ENCODE results near the gene PITHD1. TPM values are rescaled to one million over a fixed set of nuclear protein-coding genes. Genes with fewer than 3 reads are reported as not detected.

Gene PITHD1
- total RNA-seq, 6 experiments from 2014 or later = 22.9 to 34.7 (median 30.6) TPM

DNA sequence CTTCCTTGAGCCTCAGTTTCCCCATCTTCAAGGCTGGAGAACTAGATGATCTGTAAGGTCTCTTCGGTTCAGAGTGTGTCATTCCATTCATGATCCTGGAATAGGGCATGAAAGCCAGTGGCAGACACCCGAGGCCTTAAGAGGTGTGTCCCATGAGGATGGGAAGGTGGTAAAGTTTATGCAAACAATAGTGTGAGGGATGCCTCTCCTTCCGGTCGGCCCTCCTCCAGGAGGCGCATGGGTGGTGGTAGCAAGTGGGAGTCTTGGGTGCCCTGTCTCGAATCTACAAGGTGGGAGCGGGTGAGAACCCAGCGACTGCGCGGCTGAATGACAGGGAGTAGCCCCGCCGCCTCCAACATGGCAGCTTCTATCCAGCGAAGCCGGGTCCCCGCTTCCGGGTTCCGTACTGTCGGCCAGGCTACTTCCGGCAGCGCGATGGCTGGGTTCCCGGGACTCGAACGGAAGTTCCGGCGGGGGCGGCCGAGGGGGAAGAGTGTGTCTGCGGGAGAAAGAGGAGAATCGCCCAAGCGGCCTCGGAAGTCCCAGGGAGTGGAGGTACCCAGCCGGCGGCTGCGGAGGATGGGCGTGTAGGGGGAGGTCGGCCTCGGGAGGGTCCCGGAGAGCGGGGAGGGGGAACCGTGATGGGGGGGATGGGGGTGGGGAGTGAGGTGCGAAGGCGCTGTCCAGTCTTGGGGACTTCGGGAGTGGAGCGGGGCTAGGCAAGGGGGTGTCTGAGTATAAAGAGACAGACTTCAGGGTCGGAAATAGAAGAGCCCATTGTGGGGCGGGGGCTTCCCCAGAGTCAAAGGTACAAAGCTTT is 12.7 kb downstream of the PITHD1 start, which contains the start of gene LYPLA2:
Gene LYPLA2 (plus strand): TSS at position 450 of the 820 bp plus-strand sequence. CDS start 1,538 bp downstream, outside the sequence.
- peak within 1 kb of the TSS in 2 of 3 donors; percentile 38 to 65 for H3K27ac ChIP-seq
- DNase-seq (peak; percentile 95), ATAC-seq (peak; percentile 81 to 91 (median 87))
- WGBS (ENCODE audit: insufficient coverage, low coverage, low lambda C conversion rate, missing lambda C conversion rate) = 1% methylated on average over 44 of the region's 47 CpGs
- intact Hi-C loops (cut with DNase I) = no loop called here
- peak within 1 kb of the TSS; percentile 64 to 80 (median 65) for H3K4me3 ChIP-seq
- peaks cover 0 to 2% (median 0%) of the 10 kb centered on the region in 4 donors for H3K9me3 ChIP-seq
- peaks cover 0 to 32% (median 12%) of the 10 kb centered on the region in 4 donors for H3K36me3 ChIP-seq
- no peaks in the 10 kb centered on the region for H3K27me3 ChIP-seq
- TF ChIP-seq, protein P1, sequence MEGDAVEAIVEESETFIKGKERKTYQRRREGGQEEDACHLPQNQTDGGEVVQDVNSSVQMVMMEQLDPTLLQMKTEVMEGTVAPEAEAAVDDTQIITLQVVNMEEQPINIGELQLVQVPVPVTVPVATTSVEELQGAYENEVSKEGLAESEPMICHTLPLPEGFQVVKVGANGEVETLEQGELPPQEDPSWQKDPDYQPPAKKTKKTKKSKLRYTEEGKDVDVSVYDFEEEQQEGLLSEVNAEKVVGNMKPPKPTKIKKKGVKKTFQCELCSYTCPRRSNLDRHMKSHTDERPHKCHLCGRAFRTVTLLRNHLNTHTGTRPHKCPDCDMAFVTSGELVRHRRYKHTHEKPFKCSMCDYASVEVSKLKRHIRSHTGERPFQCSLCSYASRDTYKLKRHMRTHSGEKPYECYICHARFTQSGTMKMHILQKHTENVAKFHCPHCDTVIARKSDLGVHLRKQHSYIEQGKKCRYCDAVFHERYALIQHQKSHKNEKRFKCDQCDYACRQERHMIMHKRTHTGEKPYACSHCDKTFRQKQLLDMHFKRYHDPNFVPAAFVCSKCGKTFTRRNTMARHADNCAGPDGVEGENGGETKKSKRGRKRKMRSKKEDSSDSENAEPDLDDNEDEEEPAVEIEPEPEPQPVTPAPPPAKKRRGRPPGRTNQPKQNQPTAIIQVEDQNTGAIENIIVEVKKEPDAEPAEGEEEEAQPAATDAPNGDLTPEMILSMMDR (IDR thresholded peaks at IDR 0.05) = no peak
- TF ChIP-seq POLR2A (IDR thresholded peaks at IDR 0.05) = peak; percentile 47
- peaks cover 0 to 4% (median 0%) of the 10 kb centered on the region in 4 donors for H3K4me1 ChIP-seq

DNA sequence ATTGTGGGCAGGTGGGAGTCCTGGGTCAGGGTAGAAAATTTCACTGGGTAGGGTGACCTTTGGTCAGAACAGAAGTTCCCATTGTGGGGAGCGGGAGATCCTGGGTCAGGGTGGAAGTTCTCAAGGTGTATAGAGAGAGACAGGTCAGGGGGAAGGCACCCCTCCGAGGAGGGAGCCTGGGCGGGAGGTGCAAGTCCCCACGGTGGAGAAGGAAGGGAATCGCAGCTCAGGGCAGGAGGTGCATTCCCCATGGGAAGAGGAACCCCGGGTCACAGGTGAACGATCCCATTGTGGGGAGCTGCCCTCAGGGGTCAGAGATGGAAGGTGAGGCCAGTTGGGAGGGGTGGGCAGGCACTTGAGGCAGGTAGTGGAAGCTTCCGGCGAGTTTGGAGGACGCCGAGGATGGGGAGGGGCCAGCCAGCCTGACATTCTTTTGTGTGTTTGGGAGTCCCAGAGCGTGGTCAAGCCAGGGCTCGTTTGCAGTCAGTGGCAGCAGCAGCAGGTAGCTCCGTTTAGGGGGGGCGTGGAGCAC is 13.4 kb downstream of the PITHD1 start:
- Histone ChIP-seq H3K4me1 (peaks cover 0 to 4% (median 0%) of the 10 kb centered on the region in 4 donors), H3K4me3 (peak overlapping the region; percentile 64 to 80 (median 65)), H3K36me3 (peaks cover 0 to 28% (median 7%) of the 10 kb centered on the region in 4 donors), H3K27me3 (no peaks in the 10 kb centered on the region), H3K27ac (peak overlapping the region in 2 of 3 donors; percentile 38 to 65), H3K9me3 (peaks cover 0 to 2% (median 0%) of the 10 kb centered on the region in 4 donors)
- no peak for TF ChIP-seq POLR2A (IDR thresholded peaks at IDR 0.05)
- TF ChIP-seq, protein P1 (IDR thresholded peaks at IDR 0.05) = no peak
- 0% methylated on average over 13 of the region's 15 CpGs for WGBS (ENCODE audit: insufficient coverage, low coverage, low lambda C conversion rate, missing lambda C conversion rate)
- intact Hi-C loops (cut with DNase I) = no loop called here
- ATAC-seq (peak; percentile 1 to 14 (median 4)), DNase-seq (peak in 2 of 3 donors; percentile 50 to 58)

DNA sequence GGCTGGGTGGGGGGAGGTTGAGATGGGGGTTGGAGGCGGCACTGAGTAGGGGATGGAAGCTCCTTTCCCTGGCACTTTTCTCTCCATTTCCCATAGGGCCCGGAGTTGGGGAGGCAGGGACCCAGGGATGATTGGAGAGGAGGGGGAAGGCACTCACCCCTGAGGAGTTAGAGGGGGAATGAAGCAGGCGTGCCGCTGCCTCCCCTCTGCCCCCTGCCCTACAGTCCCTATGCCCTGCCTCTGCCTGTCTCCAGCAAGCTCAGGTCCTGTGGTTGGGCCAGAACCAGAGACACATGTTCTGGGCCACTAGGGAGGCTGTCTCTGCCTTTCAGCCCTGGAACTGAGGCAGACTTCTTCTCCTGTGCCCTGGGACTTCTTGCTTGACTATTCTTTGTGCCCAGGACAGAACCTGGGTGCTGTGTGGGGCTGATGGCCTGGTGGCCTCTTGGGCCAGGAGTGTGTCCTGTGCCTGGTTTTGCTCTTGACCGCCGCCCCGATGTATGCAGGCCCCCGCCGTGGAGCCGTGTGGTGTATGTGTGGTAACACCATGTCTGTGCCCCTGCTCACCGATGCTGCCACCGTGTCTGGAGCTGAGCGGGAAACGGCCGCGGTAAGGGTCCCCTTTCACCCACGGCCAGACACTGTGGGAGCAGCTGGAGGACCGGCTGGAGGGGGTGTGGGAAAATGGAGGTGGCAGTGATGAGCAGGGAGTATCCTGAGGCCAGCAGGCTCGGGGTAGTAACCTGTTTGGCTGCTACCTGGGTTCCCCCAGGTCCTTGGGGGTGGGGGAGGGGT is 14.1 kb downstream of the PITHD1 start:
- H3K4me1 ChIP-seq = peaks cover 0 to 4% (median 0%) of the 10 kb centered on the region in 4 donors
- peaks cover 0 to 2% (median 0%) of the 10 kb centered on the region in 4 donors for H3K9me3 ChIP-seq
- peak overlapping the region in 1 of 3 donors; percentile 64 for H3K4me3 ChIP-seq
- WGBS (ENCODE audit: insufficient coverage, low coverage, low lambda C conversion rate, missing lambda C conversion rate) = 60% methylated on average over 1 of the region's 19 CpGs
- intact Hi-C loops (cut with DNase I) = no loop called here
- H3K27ac ChIP-seq = no peak overlapping the region
- H3K27me3 ChIP-seq = no peaks in the 10 kb centered on the region
- peaks cover 0 to 23% (median 4%) of the 10 kb centered on the region in 4 donors for H3K36me3 ChIP-seq
- no peak for ATAC-seq
- TF ChIP-seq POLR2A (IDR thresholded peaks at IDR 0.05) = no peak
- TF ChIP-seq, protein P1 (IDR thresholded peaks at IDR 0.05) = no peak
- DNase-seq = no peak
